K562 (cell line): ENCODE data around the gene RARG.
"Not testable (repeated sequence)": the region's sequence is repeated elsewhere in the genome, so short reads cannot be mapped to it uniquely, and the experiment has no call there.

Experiments used
- BCLAF1 ChIP-seq, 2 experiments: fragments of 450-650 bp in 1 of 2; IDR thresholded peaks; 2 replicates each; pipeline ENCODE4 v1.6.1; 2011 to 2017; ENCODE audit warnings: low read depth in 2 of 2, antibody characterized with exemption in 1 of 2, borderline replicate concordance in 1 of 2, low read length in 1 of 2, mild to moderate bottlenecking in 1 of 2, mixed read lengths in 1 of 2; ENCODE audit not compliant: control insufficient read depth in 1 of 2
- FUS ChIP-seq: fragments of 200-400 bp; formaldehyde crosslinking; optimal IDR thresholded peaks from 2 replicates; pipeline ENCODE3; 2017; ENCODE audit warnings: low read depth, low read length
- MLX ChIP-seq, 2 experiments: fragments of 450-650 bp in 1 of 2; sonication (generic) in 1 of 2; formaldehyde crosslinking; conservative IDR thresholded peaks; 2 replicates each; pipeline versions ENCODE4 v1.4.0 to v1.8.1; 2020 to 2022; ENCODE audit warnings: mild to moderate bottlenecking in 1 of 2, missing genetic modification reagents in 1 of 2
- SMAD4 ChIP-seq: fragments of 250-450 bp; sonication (Bioruptor Pico); conservative IDR thresholded peaks from 2 replicates; pipeline ENCODE4 v1.8.0; 2021; ENCODE audit warnings: inconsistent platforms, mild to moderate bottlenecking, moderate library complexity
- ZNF140 ChIP-seq: fragments of 250-450 bp; sonication (Bioruptor Pico); IDR thresholded peaks from 2 replicates; pipeline ENCODE4 v1.8.0; 2021; ENCODE audit warnings: moderate library complexity, mild to moderate bottlenecking, inconsistent platforms
- TF ChIP-seq, protein P1 (sequence below), 3 experiments: IDR thresholded peaks in 2 of 3; conservative IDR thresholded peaks in 1 of 3; 2 replicates each; pipeline ENCODE4 v1.5.1; 2011 to 2012; ENCODE audit warnings: low read length in 3 of 3, mild to moderate bottlenecking in 3 of 3, control low read depth in 2 of 3, improper control_type of control experiment in 1 of 3, inconsistent platforms in 1 of 3, low read depth in 1 of 3, mixed read lengths in 1 of 3, moderate library complexity in 1 of 3; ENCODE audit not compliant: insufficient read depth in 2 of 3
- TF ChIP-seq, protein P2 (sequence below), 2 experiments: fragments of 450-650 bp; IDR thresholded peaks; 2 replicates each; pipeline ENCODE4 v1.6.1; 2016

DNA sequence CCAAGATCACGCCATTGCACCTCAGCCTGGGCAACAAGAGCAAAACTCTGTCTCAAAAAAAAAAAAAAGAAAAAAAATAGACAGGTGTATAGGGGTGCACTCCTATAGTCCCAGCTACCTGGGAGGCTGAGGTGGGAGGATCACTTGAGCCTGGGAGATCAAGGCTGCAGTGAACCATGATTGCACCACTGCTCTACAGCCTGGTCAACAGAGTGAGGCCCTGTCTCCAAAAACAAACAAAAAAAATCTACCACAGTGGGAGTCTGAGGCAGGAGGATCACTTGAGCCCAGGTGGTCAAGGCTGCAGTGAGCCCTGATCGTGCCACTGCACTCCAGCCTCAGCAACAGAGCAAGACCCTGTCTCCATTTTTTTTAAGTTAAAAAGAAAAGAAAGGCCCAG, 69.0 kb downstream of the RARG start:
- not testable (repeated sequence) for TF ChIP-seq SMAD4 (CRISPR knock-in tag); BCLAF1 (IDR thresholded peaks at IDR 0.05; ENCODE audit: borderline replicate concordance in 1 of 2, control insufficient read depth in 1 of 2, low read depth in 2 of 2, low read length in 1 of 2); MLX (CRISPR knock-in tag; conservative IDR thresholded peaks at IDR 0.05); FUS; ZNF140 (CRISPR knock-in tag)
- TF ChIP-seq, protein P1, sequence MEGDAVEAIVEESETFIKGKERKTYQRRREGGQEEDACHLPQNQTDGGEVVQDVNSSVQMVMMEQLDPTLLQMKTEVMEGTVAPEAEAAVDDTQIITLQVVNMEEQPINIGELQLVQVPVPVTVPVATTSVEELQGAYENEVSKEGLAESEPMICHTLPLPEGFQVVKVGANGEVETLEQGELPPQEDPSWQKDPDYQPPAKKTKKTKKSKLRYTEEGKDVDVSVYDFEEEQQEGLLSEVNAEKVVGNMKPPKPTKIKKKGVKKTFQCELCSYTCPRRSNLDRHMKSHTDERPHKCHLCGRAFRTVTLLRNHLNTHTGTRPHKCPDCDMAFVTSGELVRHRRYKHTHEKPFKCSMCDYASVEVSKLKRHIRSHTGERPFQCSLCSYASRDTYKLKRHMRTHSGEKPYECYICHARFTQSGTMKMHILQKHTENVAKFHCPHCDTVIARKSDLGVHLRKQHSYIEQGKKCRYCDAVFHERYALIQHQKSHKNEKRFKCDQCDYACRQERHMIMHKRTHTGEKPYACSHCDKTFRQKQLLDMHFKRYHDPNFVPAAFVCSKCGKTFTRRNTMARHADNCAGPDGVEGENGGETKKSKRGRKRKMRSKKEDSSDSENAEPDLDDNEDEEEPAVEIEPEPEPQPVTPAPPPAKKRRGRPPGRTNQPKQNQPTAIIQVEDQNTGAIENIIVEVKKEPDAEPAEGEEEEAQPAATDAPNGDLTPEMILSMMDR (IDR thresholded peaks at IDR 0.05 in 2 of 3, conservative IDR thresholded peaks at IDR 0.05 in 1 of 3; ENCODE audit: insufficient read depth in 2 of 3, low read depth in 1 of 3, low read length in 3 of 3): not testable (repeated sequence)
- TF ChIP-seq, protein P2, sequence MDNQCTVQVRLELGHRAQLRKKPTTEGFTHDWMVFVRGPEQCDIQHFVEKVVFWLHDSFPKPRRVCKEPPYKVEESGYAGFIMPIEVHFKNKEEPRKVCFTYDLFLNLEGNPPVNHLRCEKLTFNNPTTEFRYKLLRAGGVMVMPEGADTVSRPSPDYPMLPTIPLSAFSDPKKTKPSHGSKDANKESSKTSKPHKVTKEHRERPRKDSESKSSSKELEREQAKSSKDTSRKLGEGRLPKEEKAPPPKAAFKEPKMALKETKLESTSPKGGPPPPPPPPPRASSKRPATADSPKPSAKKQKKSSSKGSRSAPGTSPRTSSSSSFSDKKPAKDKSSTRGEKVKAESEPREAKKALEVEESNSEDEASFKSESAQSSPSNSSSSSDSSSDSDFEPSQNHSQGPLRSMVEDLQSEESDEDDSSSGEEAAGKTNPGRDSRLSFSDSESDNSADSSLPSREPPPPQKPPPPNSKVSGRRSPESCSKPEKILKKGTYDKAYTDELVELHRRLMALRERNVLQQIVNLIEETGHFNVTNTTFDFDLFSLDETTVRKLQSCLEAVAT (IDR thresholded peaks at IDR 0.05): not testable (repeated sequence)
